HL-60 (cell line): Measurements from ENCODE around the gene GSTA3.

Source experiments
- CTCF ChIP-seq: IDR thresholded peaks from one replicate; pipeline ENCODE4 v1.5.1; 2011; ENCODE audit warnings: low read length, control low read depth, inconsistent platforms; ENCODE audit not compliant: insufficient read depth
- POLR2AphosphoS5 ChIP-seq: IDR thresholded peaks from 2 replicates; pipeline ENCODE4 v1.6.1; 2012; ENCODE audit warnings: low read depth

- TF ChIP-seq CTCF, result no peak
- no peak for TF ChIP-seq POLR2AphosphoS5
These were observed 37.9 kb downstream of the GSTA3 start for GRCh38 chr6:52871621-52872020.
